ENCODE data around the gene TNK2.
"Not testable (repeated sequence)": the region's sequence is repeated elsewhere in the genome, so short reads cannot be mapped to it uniquely, and the experiment has no call there.

DNA sequence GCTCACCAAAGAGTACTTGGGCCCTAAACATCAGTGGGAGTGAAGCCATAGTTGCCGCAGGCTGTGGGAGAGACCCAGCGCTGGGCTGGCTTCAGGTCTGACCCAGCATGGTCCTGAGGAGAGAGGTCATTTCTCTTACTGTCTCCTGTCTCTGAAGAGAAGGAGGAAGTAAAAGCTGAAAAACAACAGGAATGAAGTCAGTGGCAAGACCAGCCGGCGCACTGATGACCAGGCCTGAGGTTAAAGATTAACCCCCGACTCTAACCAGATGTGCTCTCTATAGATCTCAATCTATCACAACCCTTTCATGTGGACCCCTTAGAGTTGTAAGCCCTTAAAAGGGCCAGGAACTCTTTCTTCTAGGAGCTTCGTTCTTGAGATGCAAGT, 24.7 kb upstream of the TNK2 start:
- TF ChIP-seq, protein P1, sequence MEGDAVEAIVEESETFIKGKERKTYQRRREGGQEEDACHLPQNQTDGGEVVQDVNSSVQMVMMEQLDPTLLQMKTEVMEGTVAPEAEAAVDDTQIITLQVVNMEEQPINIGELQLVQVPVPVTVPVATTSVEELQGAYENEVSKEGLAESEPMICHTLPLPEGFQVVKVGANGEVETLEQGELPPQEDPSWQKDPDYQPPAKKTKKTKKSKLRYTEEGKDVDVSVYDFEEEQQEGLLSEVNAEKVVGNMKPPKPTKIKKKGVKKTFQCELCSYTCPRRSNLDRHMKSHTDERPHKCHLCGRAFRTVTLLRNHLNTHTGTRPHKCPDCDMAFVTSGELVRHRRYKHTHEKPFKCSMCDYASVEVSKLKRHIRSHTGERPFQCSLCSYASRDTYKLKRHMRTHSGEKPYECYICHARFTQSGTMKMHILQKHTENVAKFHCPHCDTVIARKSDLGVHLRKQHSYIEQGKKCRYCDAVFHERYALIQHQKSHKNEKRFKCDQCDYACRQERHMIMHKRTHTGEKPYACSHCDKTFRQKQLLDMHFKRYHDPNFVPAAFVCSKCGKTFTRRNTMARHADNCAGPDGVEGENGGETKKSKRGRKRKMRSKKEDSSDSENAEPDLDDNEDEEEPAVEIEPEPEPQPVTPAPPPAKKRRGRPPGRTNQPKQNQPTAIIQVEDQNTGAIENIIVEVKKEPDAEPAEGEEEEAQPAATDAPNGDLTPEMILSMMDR (IDR thresholded peaks at IDR 0.05): not testable (repeated sequence)
- TF ChIP-seq POLR2A (IDR thresholded peaks at IDR 0.05): not testable (repeated sequence)

All from esophagus squamous epithelium (tissue), 4 donors.